ENCODE measurements around the gene PCDHGB2.

Gene PCDHGB2

GRCh38 chr5:141354900-141355469, 4.8 kb upstream of the PCDHGB2 start, which contains the start of gene PCDHGA4:
PCDHGA4 (plus strand) TSS chr5:141355021; CDS start chr5:141355108, 87 bp downstream.
- Histone ChIP-seq H3K9me3 (ENCODE audit: insufficient read depth, low read depth, low read length) (peaks cover 54% of the 10 kb centered on the region), H3K4me3 (ENCODE audit: low read length) (no peak within 1 kb of the TSS), H3K4me1 (ENCODE audit: insufficient read depth, low read length) (no peaks in the 10 kb centered on the region), H3K36me3 (ENCODE audit: insufficient read depth, low read length) (no peaks in the 10 kb centered on the region), H3K27me3 (ENCODE audit: insufficient read depth, low read length) (no peaks in the 10 kb centered on the region), H3K27ac (ENCODE audit: low read depth, low read length) (no peak within 1 kb of the TSS), H3K9ac (ENCODE audit: low read depth, low read length) (no peak within 1 kb of the TSS)
- WGBS = 95% methylated on average over 29 of the region's 29 CpGs

GRCh38 chr5:141355641-141356040, 4.2 kb upstream of the PCDHGB2 start:
- H3K36me3 ChIP-seq (ENCODE audit: insufficient read depth, low read length) = peaks cover under 1% of the 10 kb centered on the region; the same call in 1 of the 2 replicates
- no peak overlapping the region for H3K27ac ChIP-seq (ENCODE audit: low read depth, low read length)
- H3K9me3 ChIP-seq (ENCODE audit: insufficient read depth, low read depth, low read length) = peaks cover 52% of the 10 kb centered on the region
- no peaks in the 10 kb centered on the region for H3K4me1 ChIP-seq (ENCODE audit: insufficient read depth, low read length)
- no peaks in the 10 kb centered on the region for H3K27me3 ChIP-seq (ENCODE audit: insufficient read depth, low read length)
- H3K9ac ChIP-seq (ENCODE audit: low read depth, low read length) = no peak overlapping the region
- no peak overlapping the region for H3K4me3 ChIP-seq (ENCODE audit: low read length)
- WGBS = 96% methylated on average over 24 of the region's 24 CpGs

- peaks cover 4% of the 10 kb centered on the region; the same call in 1 of the 2 replicates for H3K36me3 ChIP-seq (ENCODE audit: insufficient read depth, low read length)
- no peaks in the 10 kb centered on the region for H3K27me3 ChIP-seq (ENCODE audit: insufficient read depth, low read length)
- H3K9me3 ChIP-seq (ENCODE audit: insufficient read depth, low read depth, low read length) = peaks cover 53% of the 10 kb centered on the region
- H3K4me1 ChIP-seq (ENCODE audit: insufficient read depth, low read length) = no peaks in the 10 kb centered on the region
- H3K27ac ChIP-seq (ENCODE audit: low read depth, low read length) = no peak overlapping the region
- H3K9ac ChIP-seq (ENCODE audit: low read depth, low read length) = no peak overlapping the region
- H3K4me3 ChIP-seq (ENCODE audit: low read length) = no peak overlapping the region
- 89% methylated on average over 5 of the region's 5 CpGs for WGBS
Observed at GRCh38 chr5:141356133-141356532, 3.7 kb upstream of the PCDHGB2 start.

- Histone ChIP-seq H3K9ac (ENCODE audit: low read depth, low read length) (no peak overlapping the region), H3K27ac (ENCODE audit: low read depth, low read length) (no peak overlapping the region), H3K4me1 (ENCODE audit: insufficient read depth, low read length) (no peaks in the 10 kb centered on the region), H3K4me3 (ENCODE audit: low read length) (no peak overlapping the region), H3K9me3 (ENCODE audit: insufficient read depth, low read depth, low read length) (peaks cover 52% of the 10 kb centered on the region), H3K36me3 (ENCODE audit: insufficient read depth, low read length) (peaks cover 4% of the 10 kb centered on the region; the same call in 1 of the 2 replicates), H3K27me3 (ENCODE audit: insufficient read depth, low read length) (no peaks in the 10 kb centered on the region)
- WGBS = 94% methylated on average over 19 of the region's 19 CpGs
Observed at GRCh38 chr5:141356950-141357349, 2.8 kb upstream of the PCDHGB2 start.

GRCh38 chr5:141360685-141361084, 891 bp downstream of the PCDHGB2 start:
- 0 out of 2 replicates have a peak, but pooled peaks cover 6% of the 10 kb centered on the region for H3K4me1 ChIP-seq (ENCODE audit: insufficient read depth, low read length)
- peaks cover 57% of the 10 kb centered on the region for H3K9me3 ChIP-seq (ENCODE audit: insufficient read depth, low read depth, low read length)
- WGBS = 97% methylated on average over 15 of the region's 15 CpGs
- no peak overlapping the region for H3K4me3 ChIP-seq (ENCODE audit: low read length)
- no peak overlapping the region for H3K9ac ChIP-seq (ENCODE audit: low read depth, low read length)
- H3K27ac ChIP-seq (ENCODE audit: low read depth, low read length) = no peak overlapping the region
- peaks cover 7% of the 10 kb centered on the region; the same call in 1 of the 2 replicates for H3K36me3 ChIP-seq (ENCODE audit: insufficient read depth, low read length)
- H3K27me3 ChIP-seq (ENCODE audit: insufficient read depth, low read length) = no peaks in the 10 kb centered on the region

DNA sequence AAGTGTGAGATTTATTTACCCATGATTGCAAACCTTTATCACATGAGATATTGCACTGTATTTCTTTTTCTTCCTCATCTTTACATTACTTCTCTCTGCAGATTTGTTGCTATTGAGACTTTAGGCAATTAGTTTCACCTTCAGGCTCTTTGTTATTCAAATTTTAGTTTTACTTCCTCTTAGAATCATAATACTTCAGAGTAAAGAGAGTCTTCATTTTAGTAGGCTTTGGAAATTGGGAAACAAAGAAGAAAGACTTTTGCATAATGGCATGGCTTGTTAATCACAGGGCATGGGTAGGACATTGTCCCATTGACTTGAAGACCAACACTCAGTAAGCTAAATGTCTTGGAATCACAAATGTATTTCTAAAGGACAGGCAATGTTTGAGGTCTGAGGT, 2.9 kb downstream of the PCDHGB2 start:
- Histone ChIP-seq H3K4me1 (ENCODE audit: insufficient read depth, low read length) (0 out of 2 replicates have a peak, but pooled peaks cover 6% of the 10 kb centered on the region), H3K9ac (ENCODE audit: low read depth, low read length) (no peak overlapping the region), H3K4me3 (ENCODE audit: low read length) (peak overlapping the region; percentile 27; the same call in 1 of the 2 replicates), H3K27ac (ENCODE audit: low read depth, low read length) (no peak overlapping the region), H3K36me3 (ENCODE audit: insufficient read depth, low read length) (peaks cover 7% of the 10 kb centered on the region; the same call in 1 of the 2 replicates), H3K27me3 (ENCODE audit: insufficient read depth, low read length) (no peaks in the 10 kb centered on the region), H3K9me3 (ENCODE audit: insufficient read depth, low read depth, low read length) (peaks cover 60% of the 10 kb centered on the region)

GRCh38 chr5:141363952-141364660, 4.3 kb downstream of the PCDHGB2 start, which contains the start of gene PCDHGA5:
PCDHGA5 (plus strand) TSS chr5:141364162; CDS start chr5:141364331, 169 bp downstream.
- no peak within 1 kb of the TSS for H3K27ac ChIP-seq (ENCODE audit: low read depth, low read length)
- H3K4me1 ChIP-seq (ENCODE audit: insufficient read depth, low read length) = 0 out of 2 replicates have a peak, but pooled peaks cover 6% of the 10 kb centered on the region
- H3K9ac ChIP-seq (ENCODE audit: low read depth, low read length) = no peak within 1 kb of the TSS
- 97% methylated on average over 33 of the region's 34 CpGs for WGBS
- no peaks in the 10 kb centered on the region for H3K27me3 ChIP-seq (ENCODE audit: insufficient read depth, low read length)
- peaks cover 64% of the 10 kb centered on the region for H3K9me3 ChIP-seq (ENCODE audit: insufficient read depth, low read depth, low read length)
- peaks cover 7% of the 10 kb centered on the region; the same call in 1 of the 2 replicates for H3K36me3 ChIP-seq (ENCODE audit: insufficient read depth, low read length)
- H3K4me3 ChIP-seq (ENCODE audit: low read length) = no peak within 1 kb of the TSS

- Histone ChIP-seq H3K4me1 (ENCODE audit: insufficient read depth, low read length) (0 out of 2 replicates have a peak, but pooled peaks cover 6% of the 10 kb centered on the region), H3K36me3 (ENCODE audit: insufficient read depth, low read length) (0 out of 2 replicates have a peak, but pooled peaks cover 3% of the 10 kb centered on the region), H3K9ac (ENCODE audit: low read depth, low read length) (no peak overlapping the region), H3K4me3 (ENCODE audit: low read length) (no peak overlapping the region), H3K27ac (ENCODE audit: low read depth, low read length) (no peak overlapping the region), H3K9me3 (ENCODE audit: insufficient read depth, low read depth, low read length) (peaks cover 71% of the 10 kb centered on the region), H3K27me3 (ENCODE audit: insufficient read depth, low read length) (no peaks in the 10 kb centered on the region)
- 97% methylated on average over 46 of the region's 46 CpGs for WGBS
Observed at GRCh38 chr5:141366016-141366896, 6.5 kb downstream of the PCDHGB2 start.

DNA sequence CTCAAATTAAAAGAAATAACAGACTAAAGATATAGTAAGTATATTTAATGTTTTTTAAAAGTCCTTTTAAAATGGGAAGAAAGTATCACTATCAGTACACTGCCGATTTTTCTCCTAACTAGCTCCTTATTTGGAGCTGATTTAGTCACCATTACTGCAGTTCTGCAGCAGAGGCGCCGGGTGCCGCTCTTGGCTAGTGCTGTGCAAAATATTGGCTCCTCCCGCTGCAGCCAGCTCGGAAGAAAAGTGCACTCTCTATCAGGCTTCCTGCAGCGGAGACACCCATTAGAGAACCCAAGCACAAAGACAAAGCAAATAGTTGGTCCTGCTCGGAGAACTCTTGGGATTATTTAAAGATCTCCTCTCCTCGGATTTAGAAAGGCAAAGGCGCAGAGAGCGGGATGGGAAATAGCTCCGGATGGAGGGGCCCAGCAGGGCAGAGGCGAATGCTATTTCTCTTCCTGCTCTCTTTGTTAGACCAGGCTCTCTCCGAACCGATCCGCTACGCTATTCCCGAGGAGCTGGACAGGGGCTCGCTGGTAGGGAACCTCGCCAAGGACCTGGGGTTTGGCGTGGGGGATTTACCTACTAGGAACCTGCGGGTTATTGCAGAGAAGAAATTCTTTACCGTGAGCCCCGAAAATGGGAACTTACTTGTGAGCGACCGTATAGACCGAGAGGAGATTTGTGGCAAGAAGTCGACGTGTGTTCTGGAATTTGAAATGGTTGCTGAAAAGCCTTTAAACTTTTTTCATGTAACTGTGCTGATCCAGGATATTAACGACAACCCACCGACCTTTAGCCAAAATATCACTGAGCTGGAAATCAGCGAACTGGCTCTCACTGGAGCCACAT, 10.4 kb downstream of the PCDHGB2 start, which contains the start of gene PCDHGB3:
TSS of gene PCDHGB3 (plus strand) at position 249 of the 855 bp plus-strand sequence. CDS start at position 402, 153 bp downstream.
- Histone ChIP-seq H3K4me1 (ENCODE audit: insufficient read depth, low read length) (no peaks in the 10 kb centered on the region), H3K9me3 (ENCODE audit: insufficient read depth, low read depth, low read length) (peaks cover 74% of the 10 kb centered on the region), H3K27ac (ENCODE audit: low read depth, low read length) (no peak within 1 kb of the TSS), H3K4me3 (ENCODE audit: low read length) (no peak within 1 kb of the TSS), H3K27me3 (ENCODE audit: insufficient read depth, low read length) (no peaks in the 10 kb centered on the region), H3K36me3 (ENCODE audit: insufficient read depth, low read length) (no peaks in the 10 kb centered on the region), H3K9ac (ENCODE audit: low read depth, low read length) (no peak within 1 kb of the TSS)
- WGBS = 94% methylated on average over 32 of the region's 32 CpGs
